Stomach (tissue), 9 donors: ENCODE data around the gene MATK. TPM values are rescaled to one million over a fixed set of nuclear protein-coding genes. Genes with fewer than 3 reads are reported as not detected.

Experiments used
- DNase-seq, 2 donors: peaks; one replicate each; pipeline versions ENCODE4 v3.0.0 to v3.0.0-alpha.2; 2013 to 2019
- H3K27ac ChIP-seq, 5 donors: fragments of 200-600 bp in 4 of 5; sonication (generic) in 4 of 5; one replicate each; pipeline ENCODE4 v1.5.1; 2013 to 2019; ENCODE audit warnings: mild to moderate bottlenecking in 1 of 5, moderate library complexity in 1 of 5
- H3K27me3 ChIP-seq, 3 donors: fragments of 200-600 bp; sonication (generic); one replicate each; pipeline ENCODE4 v1.5.1; 2017 to 2019; ENCODE audit warnings: mixed run types in 1 of 3
- H3K36me3 ChIP-seq, 4 donors: fragments of 200-600 bp; sonication (generic); 1 replicate in 3 of 4; 2 replicates in 1 of 4; pipeline ENCODE4 v1.5.1; 2016 to 2019
- H3K4me1 ChIP-seq, 4 donors: fragments of 200-600 bp; sonication (generic); one replicate each; pipeline ENCODE4 v1.5.1; 2016 to 2019
- H3K4me3 ChIP-seq, 4 donors: fragments of 200-600 bp; sonication (generic) in 3 of 4; one replicate each; pipeline ENCODE4 v1.5.1; 2016 to 2019; ENCODE audit warnings: mild to moderate bottlenecking in 1 of 4
- H3K9me3 ChIP-seq, 4 donors: fragments of 200-600 bp; sonication (generic); one replicate each; pipeline ENCODE4 v1.5.1; 2016 to 2019
- EP300 ChIP-seq: sonication (generic); formaldehyde crosslinking; IDR thresholded peaks from one replicate; pipeline ENCODE4 v1.6.1; 2017; ENCODE audit warnings: antibody characterized with exemption
- POLR2A ChIP-seq, 4 donors: fragments of 450-650 bp; IDR thresholded peaks; one replicate each; pipeline ENCODE4 v1.6.1; 2016; ENCODE audit warnings: antibody characterized with exemption in 4 of 4, control low read depth in 2 of 4, mild to moderate bottlenecking in 1 of 4, moderate library complexity in 1 of 4
- POLR2AphosphoS5 ChIP-seq, 3 donors: sonication (generic); formaldehyde crosslinking; IDR thresholded peaks; one replicate each; pipeline ENCODE4 v1.6.1; 2016; ENCODE audit warnings: antibody characterized with exemption in 3 of 3
- WGBS, 5 donors: extraction: QIAGEN DNeasy Blood & Tissue Kit in 3 of 5; methylation state at CpG; one replicate each; pipeline versions ENCODE4 v1.1.5 to v1.1.7; 2013 to 2018; 5-methylcytosine and 5-hydroxymethylcytosine counted together
- intact Hi-C: fragments of 100-400 bp; cut with DNase I; formaldehyde crosslinking; loops from one replicate; pipeline ENCODE4 v1.15.1; 2023; ENCODE audit warnings: low total_unique reads
- polyA plus RNA-seq, 3 donors: library from polyadenylated mRNA; stranded (reverse); fragments of 200-250 nt; gene quantifications; one replicate each; pipeline ENCODE4 v1.2.3, GENCODE V29; 2013
- total RNA-seq, 5 donors: library from RNA; depleted of rRNA; stranded (reverse); fragments of >200 nt; gene quantifications; one replicate each; pipeline versions ENCODE4 v1.1.0 to v1.2.3, GENCODE V29; 2014 to 2016
- TF ChIP-seq, protein P1 (sequence below), 7 experiments: fragments of 450-650 bp in 4 of 7; fragments of 200-600 bp in 3 of 7; sonication (generic) in 3 of 7; IDR thresholded peaks; one replicate each; pipeline ENCODE4 v1.5.1; 2016 to 2019; ENCODE audit warnings: antibody characterized with exemption in 7 of 7, control low read depth in 2 of 7, mild to moderate bottlenecking in 1 of 7
- donor health status: healthy with polysubstance abuse.
- donor health status: Bipolar disorder and iron deficiency.
- donor health status: healthy.

MATK gene
- total and polyA plus RNA-seq, 8 donors, result 1.4 to 48.7 (median 3.4) TPM; not detected in 1

DNA sequence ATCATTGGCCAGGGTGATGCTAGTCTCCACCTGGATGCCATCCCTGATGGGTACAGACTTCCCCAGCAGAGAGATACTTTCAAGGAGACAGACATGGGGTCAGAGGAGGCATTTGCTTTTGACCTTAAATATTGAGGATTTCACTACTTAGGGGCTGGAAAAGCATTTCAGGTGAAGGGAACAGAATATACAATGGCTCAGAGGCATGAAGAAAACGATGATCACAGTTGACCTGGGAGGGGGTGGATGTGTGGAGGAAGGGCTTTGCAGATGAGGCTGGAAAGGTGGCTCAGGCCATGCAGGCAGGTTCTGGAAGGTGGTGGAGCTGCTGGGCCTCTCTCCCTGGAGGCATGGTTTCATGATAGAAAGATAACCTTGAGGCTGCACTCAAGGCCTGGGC is 3.9 kb downstream of the MATK start:
- H3K9me3 ChIP-seq, result peaks cover 20 to 26% (median 25%) of the 10 kb centered on the region in 4 donors
- H3K27me3 ChIP-seq, result peaks cover 7 to 76% (median 34%) of the 10 kb centered on the region in 3 donors
- TF ChIP-seq, protein P1, sequence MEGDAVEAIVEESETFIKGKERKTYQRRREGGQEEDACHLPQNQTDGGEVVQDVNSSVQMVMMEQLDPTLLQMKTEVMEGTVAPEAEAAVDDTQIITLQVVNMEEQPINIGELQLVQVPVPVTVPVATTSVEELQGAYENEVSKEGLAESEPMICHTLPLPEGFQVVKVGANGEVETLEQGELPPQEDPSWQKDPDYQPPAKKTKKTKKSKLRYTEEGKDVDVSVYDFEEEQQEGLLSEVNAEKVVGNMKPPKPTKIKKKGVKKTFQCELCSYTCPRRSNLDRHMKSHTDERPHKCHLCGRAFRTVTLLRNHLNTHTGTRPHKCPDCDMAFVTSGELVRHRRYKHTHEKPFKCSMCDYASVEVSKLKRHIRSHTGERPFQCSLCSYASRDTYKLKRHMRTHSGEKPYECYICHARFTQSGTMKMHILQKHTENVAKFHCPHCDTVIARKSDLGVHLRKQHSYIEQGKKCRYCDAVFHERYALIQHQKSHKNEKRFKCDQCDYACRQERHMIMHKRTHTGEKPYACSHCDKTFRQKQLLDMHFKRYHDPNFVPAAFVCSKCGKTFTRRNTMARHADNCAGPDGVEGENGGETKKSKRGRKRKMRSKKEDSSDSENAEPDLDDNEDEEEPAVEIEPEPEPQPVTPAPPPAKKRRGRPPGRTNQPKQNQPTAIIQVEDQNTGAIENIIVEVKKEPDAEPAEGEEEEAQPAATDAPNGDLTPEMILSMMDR (IDR thresholded peaks at IDR 0.05), result no peak
- TF ChIP-seq POLR2AphosphoS5 (IDR thresholded peaks at IDR 0.05) (no peak), EP300 (no peak), POLR2A (IDR thresholded peaks at IDR 0.05) (no peak)
- peaks cover 0 to 12% (median 0%) of the 10 kb centered on the region in 4 donors for H3K36me3 ChIP-seq
- H3K4me1 ChIP-seq, result peaks cover 0 to 19% (median 12%) of the 10 kb centered on the region in 4 donors
- no peak overlapping the region for H3K27ac ChIP-seq
- no peak for DNase-seq
- WGBS, 5 donors, result 92 to 96% (median 94%) methylated on average over 1 of the region's 1 CpG
- intact Hi-C loops, result no loop called here
- H3K4me3 ChIP-seq, result no peak overlapping the region

DNA sequence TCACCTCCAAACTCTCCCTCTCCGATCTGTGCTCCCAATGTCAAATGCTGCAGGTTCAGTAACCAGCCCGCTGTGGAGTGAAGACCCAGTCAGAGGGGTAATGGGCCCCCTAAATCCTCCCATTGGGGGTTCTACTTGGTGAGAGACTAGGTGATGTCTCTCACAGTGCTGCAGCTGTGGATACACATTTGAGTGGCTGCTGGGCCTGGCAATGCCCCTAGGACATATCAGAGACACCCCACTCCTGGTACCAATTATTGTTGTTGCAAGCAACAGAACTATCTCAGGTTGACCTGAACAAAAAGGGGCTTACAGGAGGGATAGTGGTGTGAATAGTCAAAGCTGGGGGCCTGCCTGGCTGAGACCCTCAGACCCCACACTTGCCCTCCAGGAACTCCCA is 4.6 kb downstream of the MATK start:
- H3K27me3 ChIP-seq, result peaks cover 7 to 69% (median 31%) of the 10 kb centered on the region in 3 donors
- peaks cover 0 to 12% (median 0%) of the 10 kb centered on the region in 4 donors for H3K36me3 ChIP-seq
- no peak overlapping the region for H3K4me3 ChIP-seq
- DNase-seq, result no peak
- no peak overlapping the region for H3K27ac ChIP-seq
- TF ChIP-seq POLR2A (IDR thresholded peaks at IDR 0.05) (no peak), POLR2AphosphoS5 (IDR thresholded peaks at IDR 0.05) (no peak), EP300 (no peak)
- TF ChIP-seq, protein P1 (IDR thresholded peaks at IDR 0.05), result no peak
- intact Hi-C loops, result no loop called here
- 96 to 100% (median 98%) methylated on average over 2 of the region's 2 CpGs for WGBS, 5 donors
- H3K9me3 ChIP-seq, result peaks cover 20 to 26% (median 25%) of the 10 kb centered on the region in 4 donors
- peaks cover 0 to 18% (median 12%) of the 10 kb centered on the region in 4 donors for H3K4me1 ChIP-seq

DNA sequence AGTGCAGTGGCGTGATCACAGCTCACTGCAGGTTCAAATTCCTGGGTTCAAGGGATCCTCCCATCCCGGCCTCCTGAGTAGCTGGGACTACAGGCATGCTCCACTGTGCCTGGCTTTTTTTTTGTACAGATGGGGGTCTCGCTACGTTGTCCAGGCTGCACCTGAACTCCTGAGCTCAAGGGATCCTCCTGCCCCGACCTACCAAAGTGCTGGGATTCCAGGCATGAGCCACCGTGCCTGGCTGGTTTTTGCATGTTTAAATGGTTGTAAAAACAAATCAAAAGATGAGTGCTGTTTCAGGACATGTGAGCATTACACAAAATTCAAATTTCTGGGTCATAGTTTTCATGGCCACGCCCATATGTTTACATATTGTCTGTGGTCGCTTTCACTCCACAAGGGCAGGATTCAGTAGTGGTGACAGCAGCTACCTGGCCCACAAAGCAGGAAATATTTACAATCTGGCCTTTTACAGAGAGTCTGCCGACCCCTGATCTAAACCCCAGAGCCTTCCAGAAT is 5.3 kb downstream of the MATK start:
- H3K4me3 ChIP-seq, result no peak overlapping the region
- 84 to 89% (median 87%) methylated on average over 9 of the region's 9 CpGs for WGBS, 5 donors
- peaks cover 6 to 62% (median 26%) of the 10 kb centered on the region in 3 donors for H3K27me3 ChIP-seq
- H3K4me1 ChIP-seq, result peaks cover 0 to 12% (median 9%) of the 10 kb centered on the region in 4 donors
- TF ChIP-seq POLR2AphosphoS5 (IDR thresholded peaks at IDR 0.05) (no peak), EP300 (no peak), POLR2A (IDR thresholded peaks at IDR 0.05) (no peak)
- TF ChIP-seq, protein P1 (IDR thresholded peaks at IDR 0.05), result no peak
- no peak overlapping the region for H3K27ac ChIP-seq
- intact Hi-C loops, result no loop called here
- H3K36me3 ChIP-seq, result peaks cover 0 to 12% (median 0%) of the 10 kb centered on the region in 4 donors
- H3K9me3 ChIP-seq, result peaks cover 20 to 26% (median 25%) of the 10 kb centered on the region in 4 donors
- DNase-seq, result no peak

DNA sequence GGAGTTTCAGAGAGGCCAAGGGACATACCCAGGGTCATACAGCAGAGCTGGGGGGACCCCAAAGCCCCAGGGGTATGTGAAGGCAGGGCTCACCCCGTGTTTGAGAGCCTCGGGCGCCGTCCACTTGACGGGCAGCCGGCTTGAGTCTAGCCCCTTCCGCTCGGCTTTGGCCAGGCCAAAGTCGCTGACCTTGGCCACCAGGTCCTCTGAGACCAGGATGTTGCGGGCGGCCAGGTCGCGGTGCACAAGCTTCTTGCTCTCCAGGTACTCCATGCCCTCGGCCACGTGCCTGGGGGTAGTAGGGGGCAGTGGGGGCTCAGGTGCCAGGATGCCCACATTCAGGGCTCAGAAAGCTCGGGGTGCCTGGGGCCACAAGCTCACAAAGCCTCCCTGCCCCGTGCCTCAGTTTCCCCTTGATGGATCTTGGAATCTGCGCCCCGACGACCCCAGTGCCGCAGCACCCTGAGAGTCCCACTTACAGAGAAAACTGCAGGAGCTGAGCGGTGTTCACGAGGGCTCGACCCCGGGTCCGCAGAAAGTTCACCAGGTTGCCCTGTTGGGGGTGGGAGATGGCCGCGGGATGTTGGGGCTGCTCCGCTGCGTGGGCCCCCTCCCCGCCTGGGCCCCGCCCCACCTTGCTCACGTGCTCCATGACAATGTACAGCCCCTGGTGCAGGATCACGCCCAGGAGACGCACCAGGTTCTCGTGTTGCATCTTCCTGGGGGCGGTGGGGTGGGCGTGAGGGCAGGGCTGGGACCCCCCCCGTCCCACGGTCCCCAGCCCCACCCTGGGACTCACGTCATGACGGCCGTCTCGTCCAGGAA is 7.1 kb downstream of the MATK start:
- no peak for DNase-seq

More for the DNA sequence above, 7.1 kb downstream of the MATK start:
- intact Hi-C loops, result no loop called here
- Histone ChIP-seq H3K36me3 (peaks cover 0 to 12% (median 0%) of the 10 kb centered on the region in 4 donors), H3K4me1 (no peaks in the 10 kb centered on the region), H3K4me3 (no peak overlapping the region), H3K27ac (no peak overlapping the region), H3K9me3 (peaks cover 20 to 26% (median 25%) of the 10 kb centered on the region in 4 donors), H3K27me3 (peaks cover 0 to 44% (median 8%) of the 10 kb centered on the region in 3 donors)
- WGBS, 5 donors, result 55 to 70% (median 65%) methylated on average over 10 to 44 of the region's 44 CpGs
- TF ChIP-seq, protein P1 (IDR thresholded peaks at IDR 0.05), result no peak
- TF ChIP-seq POLR2A (IDR thresholded peaks at IDR 0.05) (no peak), POLR2AphosphoS5 (IDR thresholded peaks at IDR 0.05) (no peak), EP300 (no peak)
